C4-2B (cell line): ENCODE data around the gene KHDC1L.

Source experiments
- ZFX ChIP-seq: fragments of 450-650 bp; IDR thresholded peaks from 2 replicates; pipeline ENCODE4 v1.6.1; 2017
- TF ChIP-seq, protein P1 (sequence below): fragments of 450-650 bp; conservative IDR thresholded peaks from 2 replicates; pipeline ENCODE4 v1.5.1; 2017; ENCODE audit warnings: mild to moderate bottlenecking

- TF ChIP-seq, protein P1, sequence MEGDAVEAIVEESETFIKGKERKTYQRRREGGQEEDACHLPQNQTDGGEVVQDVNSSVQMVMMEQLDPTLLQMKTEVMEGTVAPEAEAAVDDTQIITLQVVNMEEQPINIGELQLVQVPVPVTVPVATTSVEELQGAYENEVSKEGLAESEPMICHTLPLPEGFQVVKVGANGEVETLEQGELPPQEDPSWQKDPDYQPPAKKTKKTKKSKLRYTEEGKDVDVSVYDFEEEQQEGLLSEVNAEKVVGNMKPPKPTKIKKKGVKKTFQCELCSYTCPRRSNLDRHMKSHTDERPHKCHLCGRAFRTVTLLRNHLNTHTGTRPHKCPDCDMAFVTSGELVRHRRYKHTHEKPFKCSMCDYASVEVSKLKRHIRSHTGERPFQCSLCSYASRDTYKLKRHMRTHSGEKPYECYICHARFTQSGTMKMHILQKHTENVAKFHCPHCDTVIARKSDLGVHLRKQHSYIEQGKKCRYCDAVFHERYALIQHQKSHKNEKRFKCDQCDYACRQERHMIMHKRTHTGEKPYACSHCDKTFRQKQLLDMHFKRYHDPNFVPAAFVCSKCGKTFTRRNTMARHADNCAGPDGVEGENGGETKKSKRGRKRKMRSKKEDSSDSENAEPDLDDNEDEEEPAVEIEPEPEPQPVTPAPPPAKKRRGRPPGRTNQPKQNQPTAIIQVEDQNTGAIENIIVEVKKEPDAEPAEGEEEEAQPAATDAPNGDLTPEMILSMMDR = peak; percentile 87
- no peak for TF ChIP-seq ZFX
Observed at GRCh38 chr6:73180763-73181619, 44.3 kb downstream of the KHDC1L start.
